Upper lobe of left lung (tissue), 6 donors: Measurements from ENCODE around the gene FAM118B. TPM values are rescaled to one million over a fixed set of nuclear protein-coding genes. Genes with fewer than 3 reads are reported as not detected.

ENCODE experiments used
- ATAC-seq, 2 donors: fragments of 200-7000 bp; cut with Tn5 transposase; one replicate each; pipeline ENCODE4 v1.9.1; 2022; ENCODE audit warnings: mild to moderate bottlenecking in 2 of 2, moderate library complexity in 2 of 2; ENCODE audit not compliant: low FRiP score in 2 of 2
- DNase-seq, 2 donors: peaks; one replicate each; pipeline ENCODE4 v3.0.0-alpha.2; 2019 to 2020
- H3K27ac ChIP-seq, 4 donors: fragments of 200-600 bp; sonication (generic); one replicate each; pipeline ENCODE4 v1.5.1; 2016 to 2019
- H3K27me3 ChIP-seq, 4 donors: fragments of 200-600 bp; sonication (generic); one replicate each; pipeline ENCODE4 v1.5.1; 2017 to 2019
- H3K36me3 ChIP-seq, 4 donors: fragments of 200-600 bp; sonication (generic); one replicate each; pipeline ENCODE4 v1.5.1; 2016 to 2019
- H3K4me1 ChIP-seq, 4 donors: fragments of 200-600 bp; sonication (generic); one replicate each; pipeline ENCODE4 v1.5.1; 2018 to 2019
- H3K4me3 ChIP-seq, 4 donors: fragments of 200-600 bp; sonication (generic); one replicate each; pipeline ENCODE4 v1.5.1; 2017 to 2019; ENCODE audit warnings: mild to moderate bottlenecking in 2 of 4, moderate library complexity in 1 of 4
- H3K9me3 ChIP-seq, 4 donors: fragments of 200-600 bp; sonication (generic); one replicate each; pipeline ENCODE4 v1.5.1; 2018 to 2019
- EP300 ChIP-seq, 4 donors: sonication (generic); formaldehyde crosslinking; IDR thresholded peaks; one replicate each; pipeline ENCODE4 v1.5.1; 2017; ENCODE audit warnings: antibody characterized with exemption in 4 of 4, control low read depth in 2 of 4
- POLR2A ChIP-seq, 4 donors: fragments of 450-650 bp; IDR thresholded peaks; one replicate each; pipeline ENCODE4 v1.5.1; 2016 to 2017; ENCODE audit warnings: antibody characterized with exemption in 4 of 4, mild to moderate bottlenecking in 2 of 4
- POLR2AphosphoS5 ChIP-seq, 2 donors: sonication (generic); formaldehyde crosslinking; IDR thresholded peaks; one replicate each; pipeline ENCODE4 v1.5.1; 2017; ENCODE audit warnings: antibody characterized with exemption in 2 of 2
- WGBS, 2 donors: methylation state at CpG; one replicate each; pipeline ENCODE4 v1.1.5; 2017 to 2018; 5-methylcytosine and 5-hydroxymethylcytosine counted together
- total RNA-seq, 6 donors: library from RNA; depleted of rRNA in 4 of 6; stranded (reverse); fragments of >200 nt in 4 of 6; gene quantifications; one replicate each; pipeline versions ENCODE4 v1.1.0 to v1.2.1, GENCODE V29; 2016 to 2021
- TF ChIP-seq, protein P1 (sequence below), 6 experiments: fragments of 450-650 bp in 4 of 6; fragments of 200-600 bp in 2 of 6; sonication (generic) in 2 of 6; IDR thresholded peaks; one replicate each; pipeline ENCODE4 v1.5.1; 2016 to 2019; ENCODE audit warnings: antibody characterized with exemption in 6 of 6
- donor health status: DM: no; HTN: no; CAD: no; lungs with moderate emphysema.
- donor health status: DM: no; HTN: yes; CAD: no; lungs with severe emphysema.

FAM118B gene
- total RNA-seq, 6 donors from 2014 or later = 9.2 to 36.7 (median 31.2) TPM

DNA sequence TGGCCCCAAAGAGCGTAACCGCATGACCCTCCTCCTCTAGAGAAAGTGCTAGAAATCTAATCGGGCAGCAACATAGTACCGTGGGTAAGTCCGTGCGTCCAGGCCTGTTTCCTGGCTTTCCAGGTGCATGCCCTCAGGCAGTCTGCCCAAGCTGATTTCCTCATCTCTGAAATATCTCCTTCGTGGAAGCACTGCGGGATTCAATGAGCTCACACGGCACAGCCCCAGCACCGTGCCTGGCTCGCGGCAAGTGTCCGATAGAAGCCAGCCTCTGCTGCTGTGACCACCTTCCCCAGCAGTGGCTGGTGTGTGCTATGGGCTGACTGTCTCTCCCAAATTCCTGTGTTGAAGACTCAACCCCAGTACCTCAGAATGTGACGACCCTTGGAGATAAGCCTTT is 20.8 kb upstream of the FAM118B start:
- Histone ChIP-seq H3K36me3 (peaks cover 0 to 29% (median 21%) of the 10 kb centered on the region in 4 donors), H3K4me1 (peaks cover 0 to 6% (median 0%) of the 10 kb centered on the region in 4 donors)

DNA sequence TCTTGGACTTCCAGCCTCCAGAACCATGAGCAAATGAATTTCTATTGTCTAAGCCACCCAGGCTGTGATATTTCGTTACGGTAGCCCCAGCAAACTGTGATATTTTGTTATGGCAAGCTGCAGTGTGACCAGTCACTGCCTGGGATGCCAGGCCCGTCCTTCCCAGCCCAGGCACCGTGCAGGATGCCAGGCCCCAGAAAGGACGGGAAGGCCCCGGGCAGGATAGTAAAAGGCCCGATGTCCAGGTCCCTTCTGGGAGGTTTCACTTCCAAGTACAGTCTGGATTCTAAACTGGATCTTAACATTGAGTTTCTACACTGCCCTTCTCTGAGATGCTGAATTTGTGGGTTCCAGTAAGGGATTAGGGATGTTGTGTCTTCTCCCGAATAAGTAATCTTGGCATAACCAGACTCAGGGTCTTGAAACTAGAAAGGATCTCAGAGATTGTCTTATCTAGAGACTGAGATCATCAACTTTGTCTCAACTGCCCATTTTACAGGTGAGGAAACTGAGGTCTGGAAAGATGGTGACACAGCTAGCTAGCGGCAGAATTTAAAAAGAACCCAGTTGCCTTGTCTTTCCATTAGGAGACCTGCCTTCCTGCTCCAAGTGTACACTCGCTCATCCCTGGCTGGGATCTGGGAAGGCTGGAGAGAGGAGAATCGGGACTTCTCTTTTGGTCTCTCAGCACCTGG is 20.1 kb upstream of the FAM118B start:
- no peak overlapping the region for H3K27ac ChIP-seq
- 90 to 94% methylated on average over 10 to 11 of the region's 11 CpGs for WGBS, 2 donors
- H3K4me3 ChIP-seq = no peak overlapping the region
- no peak for ATAC-seq
- peaks cover 0 to 35% (median 24%) of the 10 kb centered on the region in 4 donors for H3K36me3 ChIP-seq
- H3K27me3 ChIP-seq = no peaks in the 10 kb centered on the region
- TF ChIP-seq POLR2A (IDR thresholded peaks at IDR 0.05) = no peak
- no peak for DNase-seq
- peaks cover 0 to 6% (median 0%) of the 10 kb centered on the region in 4 donors for H3K4me1 ChIP-seq
- no peaks in the 10 kb centered on the region for H3K9me3 ChIP-seq

More for the DNA sequence above, 20.8 kb upstream of the FAM118B start:
- no peak for DNase-seq
- no peak overlapping the region for H3K27ac ChIP-seq
- H3K27me3 ChIP-seq = no peaks in the 10 kb centered on the region
- 92 to 96% methylated on average over 11 to 14 of the region's 14 CpGs for WGBS, 2 donors
- no peaks in the 10 kb centered on the region for H3K9me3 ChIP-seq
- ATAC-seq = no peak
- no peak overlapping the region for H3K4me3 ChIP-seq
- no peak for TF ChIP-seq POLR2A (IDR thresholded peaks at IDR 0.05)
- TF ChIP-seq EP300 (IDR thresholded peaks at IDR 0.05) = no peak
- TF ChIP-seq POLR2AphosphoS5 (IDR thresholded peaks at IDR 0.05) = no peak
- TF ChIP-seq, protein P1, sequence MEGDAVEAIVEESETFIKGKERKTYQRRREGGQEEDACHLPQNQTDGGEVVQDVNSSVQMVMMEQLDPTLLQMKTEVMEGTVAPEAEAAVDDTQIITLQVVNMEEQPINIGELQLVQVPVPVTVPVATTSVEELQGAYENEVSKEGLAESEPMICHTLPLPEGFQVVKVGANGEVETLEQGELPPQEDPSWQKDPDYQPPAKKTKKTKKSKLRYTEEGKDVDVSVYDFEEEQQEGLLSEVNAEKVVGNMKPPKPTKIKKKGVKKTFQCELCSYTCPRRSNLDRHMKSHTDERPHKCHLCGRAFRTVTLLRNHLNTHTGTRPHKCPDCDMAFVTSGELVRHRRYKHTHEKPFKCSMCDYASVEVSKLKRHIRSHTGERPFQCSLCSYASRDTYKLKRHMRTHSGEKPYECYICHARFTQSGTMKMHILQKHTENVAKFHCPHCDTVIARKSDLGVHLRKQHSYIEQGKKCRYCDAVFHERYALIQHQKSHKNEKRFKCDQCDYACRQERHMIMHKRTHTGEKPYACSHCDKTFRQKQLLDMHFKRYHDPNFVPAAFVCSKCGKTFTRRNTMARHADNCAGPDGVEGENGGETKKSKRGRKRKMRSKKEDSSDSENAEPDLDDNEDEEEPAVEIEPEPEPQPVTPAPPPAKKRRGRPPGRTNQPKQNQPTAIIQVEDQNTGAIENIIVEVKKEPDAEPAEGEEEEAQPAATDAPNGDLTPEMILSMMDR (IDR thresholded peaks at IDR 0.05) = no peak

- TF ChIP-seq POLR2AphosphoS5 (IDR thresholded peaks at IDR 0.05) (no peak), POLR2A (IDR thresholded peaks at IDR 0.05) (no peak), EP300 (IDR thresholded peaks at IDR 0.05) (no peak)
- TF ChIP-seq, protein P1 (IDR thresholded peaks at IDR 0.05) = no peak
- Histone ChIP-seq H3K4me3 (no peak overlapping the region), H3K27ac (no peak overlapping the region), H3K36me3 (peaks cover 0 to 43% (median 24%) of the 10 kb centered on the region in 4 donors), H3K9me3 (no peaks in the 10 kb centered on the region), H3K4me1 (peaks cover 0 to 6% (median 0%) of the 10 kb centered on the region in 4 donors), H3K27me3 (no peaks in the 10 kb centered on the region)
- WGBS, 2 donors = 93% methylated on average over 7 of the region's 7 CpGs
- no peak for DNase-seq
- no peak for ATAC-seq
Measured at GRCh38 chr11:126192361-126192760, 19.2 kb upstream of the FAM118B start.

DNA sequence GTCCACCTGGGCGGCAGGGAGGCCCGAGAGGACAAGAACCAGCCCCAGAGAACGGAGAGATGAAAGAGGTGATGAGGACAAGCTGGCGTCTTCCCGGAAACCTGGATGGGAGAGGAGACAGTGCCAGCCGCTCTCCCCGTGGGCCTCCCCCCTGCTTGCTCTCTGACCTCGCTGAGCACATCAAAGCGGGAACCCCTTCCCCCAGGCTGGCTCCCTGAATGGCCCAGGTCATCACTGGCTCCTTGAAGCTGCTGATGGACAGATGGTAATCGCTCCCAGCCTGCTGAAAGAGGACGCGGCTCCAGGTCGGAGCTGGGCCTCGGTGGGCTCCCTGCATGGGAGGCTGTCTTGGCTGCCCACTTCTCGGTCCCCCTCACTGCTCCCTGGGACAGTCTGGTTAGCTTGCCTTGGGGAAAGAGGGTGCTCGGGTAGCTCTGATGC is 18.5 kb upstream of the FAM118B start:
- H3K27ac ChIP-seq = no peak overlapping the region
- no peak for ATAC-seq
- H3K9me3 ChIP-seq = no peaks in the 10 kb centered on the region
- TF ChIP-seq EP300 (IDR thresholded peaks at IDR 0.05) (no peak), POLR2AphosphoS5 (IDR thresholded peaks at IDR 0.05) (no peak), POLR2A (IDR thresholded peaks at IDR 0.05) (no peak)
- TF ChIP-seq, protein P1 (IDR thresholded peaks at IDR 0.05) = no peak
- DNase-seq = no peak
- H3K4me3 ChIP-seq = no peak overlapping the region
- peaks cover 0 to 50% (median 26%) of the 10 kb centered on the region in 4 donors for H3K36me3 ChIP-seq
- H3K4me1 ChIP-seq = peaks cover 0 to 6% (median 0%) of the 10 kb centered on the region in 4 donors
- 83 to 92% methylated on average over 9 to 14 of the region's 16 CpGs for WGBS, 2 donors
- H3K27me3 ChIP-seq = no peaks in the 10 kb centered on the region

DNA sequence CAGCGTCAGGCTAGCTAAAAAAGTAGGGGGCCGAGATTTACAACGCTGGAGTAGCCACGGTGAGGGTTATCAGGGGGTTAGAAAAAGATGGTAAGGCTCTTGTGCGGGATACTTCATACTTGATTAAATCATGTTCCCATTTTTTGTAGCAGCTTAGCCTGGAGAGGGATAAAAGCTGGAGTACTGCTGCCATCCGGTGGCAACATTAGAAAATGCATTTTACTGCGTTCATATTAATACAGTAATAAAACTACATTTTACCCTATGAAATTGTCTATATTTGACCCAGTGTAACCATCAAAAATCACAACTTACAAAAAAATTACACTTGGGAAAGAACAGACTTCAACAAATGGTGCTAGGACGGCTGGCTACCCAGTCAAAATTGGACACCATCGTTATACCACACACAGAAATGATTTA is 17.4 kb upstream of the FAM118B start:
- no peak overlapping the region for H3K4me3 ChIP-seq
- peak in 1 of 2 donors; percentile 78 for ATAC-seq
- peaks cover 0 to 56% (median 33%) of the 10 kb centered on the region in 4 donors for H3K36me3 ChIP-seq
- no peak overlapping the region for H3K27ac ChIP-seq
- TF ChIP-seq POLR2A (IDR thresholded peaks at IDR 0.05) = no peak
- TF ChIP-seq, protein P1 (IDR thresholded peaks at IDR 0.05) = peak; percentile 33 to 82 (median 59)
- peaks cover 0 to 6% (median 0%) of the 10 kb centered on the region in 4 donors for H3K4me1 ChIP-seq
- H3K9me3 ChIP-seq = no peaks in the 10 kb centered on the region
- 40 to 47% methylated on average over 9 of the region's 9 CpGs for WGBS, 2 donors
- H3K27me3 ChIP-seq = no peaks in the 10 kb centered on the region
- no peak for DNase-seq
